ENCODE measurements around the gene ADGRA3.

The ADGRA3 gene

GRCh38 chr4:22417408-22417807 lies 98.5 kb downstream of the ADGRA3 start (continued):
- no peak for TF ChIP-seq ZNF768 (tag by site-specific recombination; IDR thresholded peaks at IDR 0.05)
- TF ChIP-seq ZNF302 (tag by site-specific recombination; IDR thresholded peaks at IDR 0.05; ENCODE audit: low read depth): no peak
- no peak for TF ChIP-seq PRDM10 (tag by site-specific recombination; IDR thresholded peaks at IDR 0.05)

- Histone ChIP-seq H3K4me3 (ENCODE audit: low read depth, low read length) (no peak overlapping the region), H3K36me3 (ENCODE audit: control insufficient read depth in 2 of 2, insufficient read depth in 1 of 2, low read length in 2 of 2) (peaks cover 0 to 10% of the 10 kb centered on the region in 2 experiments; a peak in 2 of 3 replicates), H3K4me1 (ENCODE audit: control insufficient read depth, insufficient read depth, low read length) (no peaks in the 10 kb centered on the region), H3K27ac (ENCODE audit: extremely low read depth, low read depth, low read length) (no peak overlapping the region), H3K9me3 (ENCODE audit: control insufficient read depth, insufficient read depth, low read depth, low read length) (no peaks in the 10 kb centered on the region)
- ChIA-PET POLR2A (no interaction called here), CTCF (no interaction called here)
- TF ChIP-seq ZNF501 (tag by site-specific recombination; IDR thresholded peaks at IDR 0.05) (no peak), SCRT1 (tag by site-specific recombination; IDR thresholded peaks at IDR 0.05; ENCODE audit: borderline replicate concordance) (no peak), IKZF3 (tag by site-specific recombination; IDR thresholded peaks at IDR 0.05) (no peak), ZNF473 (tag by site-specific recombination; IDR thresholded peaks at IDR 0.05) (no peak), ZNF791 (tag by site-specific recombination; IDR thresholded peaks at IDR 0.05) (no peak), ZNF248 (tag by site-specific recombination; IDR thresholded peaks at IDR 0.05) (no peak), ZNF140 (tag by site-specific recombination; IDR thresholded peaks at IDR 0.05) (no peak), ZNF341 (tag by site-specific recombination; IDR thresholded peaks at IDR 0.05; ENCODE audit: low read depth) (no peak), ZSCAN4 (tag by site-specific recombination; IDR thresholded peaks at IDR 0.05) (no peak), ZNF214 (tag by site-specific recombination; IDR thresholded peaks at IDR 0.05; ENCODE audit: borderline replicate concordance) (no peak), YY2 (tag by site-specific recombination; IDR thresholded peaks at IDR 0.05) (no peak), AEBP2 (tag by site-specific recombination; IDR thresholded peaks at IDR 0.05; ENCODE audit: borderline replicate concordance) (no peak), ZNF596 (tag by site-specific recombination; IDR thresholded peaks at IDR 0.05) (no peak), SETDB1 (IDR thresholded peaks at IDR 0.05; ENCODE audit: insufficient read length, low read length) (no peak), ZNF292 (tag by site-specific recombination; IDR thresholded peaks at IDR 0.05; ENCODE audit: borderline replicate concordance, low read depth) (no peak), ZNF391 (tag by site-specific recombination; IDR thresholded peaks at IDR 0.05; ENCODE audit: borderline replicate concordance, low read depth) (no peak), ZNF623 (tag by site-specific recombination; IDR thresholded peaks at IDR 0.05) (no peak), ZNF658 (tag by site-specific recombination; IDR thresholded peaks at IDR 0.05) (no peak), ZNF211 (tag by site-specific recombination; IDR thresholded peaks at IDR 0.05; ENCODE audit: low read depth) (no peak), GLIS1 (tag by site-specific recombination; IDR thresholded peaks at IDR 0.05) (no peak)
These were observed 99.5 kb downstream of the ADGRA3 start for GRCh38 chr4:22416403-22416802.

Data from HEK293 (cell line).